Cerebellar cortex (tissue), 1 donor: ENCODE results near the gene TPM1.

ENCODE experiments used
- DNase-seq: peaks from one replicate; pipeline ENCODE4 v3.0.0-alpha.2; 2015; ENCODE audit warnings: low spot score

TPM1 gene

DNA sequence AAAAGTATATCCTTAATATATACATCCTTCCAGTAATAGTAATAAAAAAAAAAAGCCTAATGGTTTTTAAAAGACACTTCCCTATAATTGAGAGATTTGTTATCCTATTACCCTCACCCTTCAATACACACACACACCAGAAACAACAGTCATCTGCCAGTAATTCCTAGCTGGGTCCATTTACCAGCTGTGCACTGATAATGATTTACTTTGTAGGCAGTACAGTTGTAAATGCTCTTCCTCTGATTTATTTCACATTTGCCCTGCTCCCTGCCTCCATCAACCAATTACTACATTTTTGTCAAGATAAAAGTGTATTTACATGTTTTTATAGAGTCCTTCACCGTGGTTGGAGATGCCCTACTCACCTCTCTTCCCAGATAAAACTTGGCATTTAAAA lies 12.4 kb downstream of the TPM1 start:
- DNase-seq, result no peak

DNA sequence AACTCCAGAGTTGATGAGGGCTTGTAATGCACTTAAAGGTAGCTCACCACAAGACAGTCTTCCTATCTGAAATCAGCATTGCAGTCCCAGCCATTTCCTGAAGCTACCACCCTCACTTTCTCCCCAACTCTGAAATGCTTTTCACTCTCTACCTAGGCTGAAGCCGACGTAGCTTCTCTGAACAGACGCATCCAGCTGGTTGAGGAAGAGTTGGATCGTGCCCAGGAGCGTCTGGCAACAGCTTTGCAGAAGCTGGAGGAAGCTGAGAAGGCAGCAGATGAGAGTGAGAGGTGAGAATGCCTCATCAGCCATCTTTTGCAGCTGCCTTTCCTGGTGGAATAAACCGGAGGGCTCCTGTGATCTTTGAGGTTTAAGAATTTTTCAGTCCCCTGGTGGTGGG lies 14.3 kb downstream of the TPM1 start:
- DNase-seq, result no peak

DNA sequence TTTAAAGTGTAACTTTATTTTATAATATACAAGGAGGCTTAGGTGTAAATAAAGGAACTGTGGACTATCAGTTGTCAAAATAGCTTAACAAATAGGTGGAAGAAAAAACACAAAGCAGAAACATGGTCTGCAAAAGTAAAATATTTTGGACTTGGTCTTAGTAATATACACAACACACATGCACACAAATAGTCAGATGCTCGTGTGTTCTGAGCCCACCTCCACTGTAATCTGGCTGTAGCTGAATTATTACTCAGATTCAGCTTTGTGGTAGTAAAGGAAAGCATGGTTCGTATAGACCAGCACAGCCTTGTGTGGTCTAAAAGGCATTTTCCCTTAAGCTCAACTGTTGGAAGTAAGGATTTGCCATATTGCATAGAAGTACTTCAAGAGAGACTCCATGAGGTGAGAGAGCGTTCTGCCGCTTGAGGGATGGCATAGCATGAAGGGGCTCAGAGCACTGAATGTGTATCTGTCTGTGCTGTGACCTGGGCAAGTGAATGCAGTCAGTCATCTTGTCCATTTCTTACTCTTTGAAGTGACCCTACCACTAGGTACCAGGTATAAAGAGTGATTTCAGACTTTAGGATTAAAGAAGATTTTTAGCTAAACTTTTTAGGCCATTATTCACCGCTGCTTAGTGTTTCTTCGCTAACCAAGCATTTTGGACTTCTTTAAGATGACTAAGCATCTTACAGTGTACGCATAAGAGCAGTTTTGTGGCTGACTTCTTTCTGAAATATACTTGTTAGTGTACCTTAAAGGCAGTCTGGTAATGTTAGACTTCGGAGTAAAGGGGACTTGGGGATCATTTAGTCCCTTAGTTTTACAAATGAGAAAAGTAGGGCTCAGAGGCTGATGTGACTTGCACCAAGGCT lies 15.2 kb downstream of the TPM1 start:
- DNase-seq, result no peak

DNA sequence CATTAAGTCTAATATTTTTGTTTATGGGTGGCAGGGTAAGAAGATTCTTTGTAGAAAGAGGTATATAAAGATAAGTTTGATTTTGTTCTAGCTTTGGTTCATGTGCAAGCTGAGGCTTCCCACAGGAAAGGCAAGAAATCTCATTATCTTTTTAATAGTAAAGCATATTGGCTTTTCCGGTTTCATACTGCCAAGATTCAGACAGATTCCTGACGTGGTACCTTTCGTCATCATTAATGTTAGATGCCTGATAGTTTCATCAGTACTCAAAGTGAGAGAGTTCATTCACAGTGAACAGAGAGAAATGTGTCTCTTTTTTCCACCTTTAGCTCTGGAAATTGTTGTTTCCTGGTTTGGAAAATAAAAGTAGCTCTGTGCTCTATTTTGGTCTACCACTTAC lies 16.5 kb downstream of the TPM1 start:
- no peak for DNase-seq

DNA sequence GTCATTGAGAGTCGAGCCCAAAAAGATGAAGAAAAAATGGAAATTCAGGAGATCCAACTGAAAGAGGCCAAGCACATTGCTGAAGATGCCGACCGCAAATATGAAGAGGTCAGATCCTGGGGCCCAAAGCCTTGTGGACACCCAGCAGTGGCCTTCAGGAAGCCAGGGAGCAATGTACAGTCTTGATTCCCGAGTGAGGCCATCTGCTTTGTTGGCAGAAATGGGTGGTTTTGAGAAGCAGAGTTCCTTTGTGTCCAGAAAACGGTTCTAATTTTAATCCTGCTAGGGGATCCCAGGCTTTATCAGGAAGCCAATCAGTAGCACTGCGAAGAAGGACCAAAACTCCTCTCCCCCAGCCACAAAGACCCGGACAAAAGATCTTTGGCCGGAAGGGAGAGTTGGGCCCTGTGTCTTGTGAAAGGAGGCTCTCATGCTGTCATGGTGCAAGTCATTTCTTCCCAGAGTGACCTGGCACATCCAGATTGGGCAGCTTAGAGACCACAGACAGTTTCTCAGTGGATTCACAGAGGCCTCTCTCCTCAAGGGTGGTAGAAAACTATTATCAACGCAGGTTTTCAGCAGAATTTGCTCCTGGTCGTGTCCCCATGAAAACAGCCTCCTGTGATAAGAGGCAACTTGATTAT lies 17.1 kb downstream of the TPM1 start:
- DNase-seq, result peak; percentile 89

DNA sequence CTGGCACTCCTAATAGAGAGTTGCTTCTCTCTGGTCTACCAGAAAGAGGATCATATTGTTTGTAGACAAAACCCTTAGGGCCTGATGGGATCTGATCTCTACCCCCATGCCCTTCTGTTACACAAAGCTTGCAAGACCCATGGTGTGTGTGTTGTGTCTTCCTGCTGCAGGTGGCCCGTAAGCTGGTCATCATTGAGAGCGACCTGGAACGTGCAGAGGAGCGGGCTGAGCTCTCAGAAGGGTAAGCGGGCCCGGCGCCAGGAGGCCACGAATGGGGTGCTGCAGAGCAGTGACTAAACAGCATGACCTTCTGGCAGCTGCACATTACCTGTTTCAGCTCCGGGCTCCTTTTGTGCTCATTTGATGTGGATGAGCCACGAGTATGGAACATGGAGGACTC lies 18.2 kb downstream of the TPM1 start:
- no peak for DNase-seq

DNA sequence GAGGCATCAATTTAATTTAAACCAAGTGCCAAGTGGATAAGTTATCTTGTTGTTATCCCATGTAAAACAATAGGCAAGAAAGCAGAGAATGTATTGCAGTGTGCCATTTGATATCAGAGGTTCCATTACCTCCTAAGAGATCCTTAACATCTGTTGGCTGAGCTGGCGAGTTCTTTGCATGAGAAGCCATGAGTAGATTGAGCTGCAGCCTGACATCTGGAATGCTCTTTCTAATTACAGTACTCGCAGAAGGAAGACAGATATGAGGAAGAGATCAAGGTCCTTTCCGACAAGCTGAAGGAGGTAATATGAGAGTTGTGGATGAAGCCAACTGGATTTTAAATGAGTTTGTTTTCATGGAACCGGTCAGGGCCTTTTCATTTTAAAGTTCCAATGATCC lies 19.4 kb downstream of the TPM1 start:
- no peak for DNase-seq

DNA sequence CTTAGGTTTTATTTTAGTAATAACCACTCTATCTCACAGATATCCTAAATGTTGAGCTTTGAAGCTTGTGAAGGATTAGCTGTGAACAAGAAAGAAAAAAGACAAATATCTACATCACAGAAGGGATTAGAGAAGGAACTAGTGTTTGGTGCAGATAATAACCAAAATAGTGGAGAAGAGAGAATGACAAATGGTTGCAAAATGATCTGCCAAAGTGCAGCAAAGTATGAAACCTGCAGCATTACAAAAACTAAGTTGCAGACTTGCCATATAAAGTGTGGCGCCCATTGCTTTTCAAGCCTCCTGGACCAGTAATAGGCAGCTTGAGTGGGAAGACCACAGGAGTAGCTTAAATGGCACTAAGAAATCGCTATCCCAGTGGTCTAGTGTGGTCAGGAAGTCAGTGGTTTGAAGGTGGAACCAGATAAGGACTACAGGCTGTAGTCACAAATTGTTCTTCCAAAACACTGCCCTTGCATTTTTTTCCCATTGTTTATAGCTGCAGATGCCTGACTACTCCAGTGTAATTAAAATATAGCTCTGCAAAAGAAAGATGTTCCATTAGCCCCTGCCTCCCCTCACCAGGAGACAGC lies 20.7 kb downstream of the TPM1 start:
- no peak for DNase-seq

DNA sequence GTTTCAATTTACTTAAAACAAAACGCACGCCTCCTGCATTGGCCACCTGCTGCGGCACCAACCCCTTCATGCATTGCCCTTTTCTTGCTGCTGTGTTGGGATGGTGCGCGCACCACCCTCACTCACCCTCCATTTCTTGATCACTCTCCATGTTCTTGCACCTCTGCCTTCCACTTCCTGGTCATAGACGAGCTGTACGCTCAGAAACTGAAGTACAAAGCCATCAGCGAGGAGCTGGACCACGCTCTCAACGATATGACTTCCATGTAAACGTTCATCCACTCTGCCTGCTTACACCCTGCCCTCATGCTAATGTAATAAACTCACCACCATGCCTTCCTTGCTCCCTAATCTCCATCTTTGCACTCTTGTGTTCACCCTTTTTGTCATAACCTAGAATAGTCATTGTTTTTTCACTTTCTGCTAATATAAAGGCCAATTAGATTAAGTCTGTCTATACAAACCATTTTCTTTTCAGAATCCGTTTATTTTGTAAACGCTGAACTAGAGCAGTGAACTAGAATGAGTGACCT lies 21.4 kb downstream of the TPM1 start:
- no peak for DNase-seq

DNA sequence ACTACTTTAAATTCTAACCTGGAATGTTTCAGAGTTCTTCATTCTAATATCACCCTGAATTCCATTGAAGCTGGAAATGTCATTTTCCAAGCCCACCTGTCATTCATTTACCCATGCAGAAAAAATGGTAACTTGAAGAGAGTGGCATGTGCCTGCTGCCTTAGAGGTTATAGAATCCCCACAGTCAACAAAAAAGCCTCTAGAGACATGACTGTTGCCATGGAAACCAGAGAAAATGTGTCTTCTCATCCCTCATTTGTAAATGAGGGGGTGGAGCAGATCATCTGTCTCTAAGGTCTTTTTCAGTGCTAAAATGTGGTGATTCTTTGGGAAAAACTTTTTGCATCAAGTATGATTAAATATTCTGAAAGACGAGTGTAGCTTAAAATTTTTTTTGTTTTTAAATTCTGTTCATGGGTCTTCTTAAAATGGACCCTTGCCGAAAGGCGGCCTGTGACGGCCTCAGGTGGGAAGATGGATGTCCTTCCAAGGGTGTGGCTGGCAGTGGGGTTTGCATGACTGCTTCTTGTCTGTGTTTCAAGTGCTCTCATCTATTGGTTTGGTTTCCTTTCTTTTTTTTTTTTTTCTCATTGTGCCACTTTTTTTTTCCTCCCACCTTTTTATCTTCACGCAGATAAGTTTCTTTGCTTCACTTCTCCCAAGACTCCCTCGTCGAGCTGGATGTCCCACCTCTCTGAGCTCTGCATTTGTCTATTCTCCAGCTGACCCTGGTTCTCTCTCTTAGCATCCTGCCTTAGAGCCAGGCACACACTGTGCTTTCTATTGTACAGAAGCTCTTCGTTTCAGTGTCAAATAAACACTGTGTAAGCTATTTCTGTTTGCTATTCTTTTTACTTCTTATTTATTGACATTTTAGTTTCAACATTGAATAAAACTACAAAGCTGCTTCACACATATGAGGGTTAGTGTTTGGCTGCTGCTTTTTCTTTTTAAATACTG lies 23.0 kb downstream of the TPM1 start:
- DNase-seq, result no peak

DNA sequence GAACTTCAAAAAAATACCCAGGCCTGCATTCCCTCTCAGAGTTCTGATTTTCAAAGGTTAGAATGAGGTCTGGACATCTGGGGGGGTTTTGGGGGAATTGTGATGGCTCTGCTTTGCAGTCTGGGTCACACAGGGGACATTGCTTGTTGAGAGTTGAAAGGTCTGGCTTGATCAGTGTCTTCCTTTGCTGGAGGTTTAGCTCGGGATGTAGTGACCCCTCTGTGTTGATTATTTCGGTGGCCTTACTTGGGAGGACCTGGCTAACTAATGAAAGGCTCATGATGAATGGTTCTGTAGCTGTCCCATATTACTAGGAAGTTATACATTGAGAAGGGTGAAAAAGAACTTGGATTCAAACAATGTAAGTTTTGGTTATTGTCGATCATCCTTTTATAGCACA lies 23.7 kb downstream of the TPM1 start:
- no peak for DNase-seq

DNA sequence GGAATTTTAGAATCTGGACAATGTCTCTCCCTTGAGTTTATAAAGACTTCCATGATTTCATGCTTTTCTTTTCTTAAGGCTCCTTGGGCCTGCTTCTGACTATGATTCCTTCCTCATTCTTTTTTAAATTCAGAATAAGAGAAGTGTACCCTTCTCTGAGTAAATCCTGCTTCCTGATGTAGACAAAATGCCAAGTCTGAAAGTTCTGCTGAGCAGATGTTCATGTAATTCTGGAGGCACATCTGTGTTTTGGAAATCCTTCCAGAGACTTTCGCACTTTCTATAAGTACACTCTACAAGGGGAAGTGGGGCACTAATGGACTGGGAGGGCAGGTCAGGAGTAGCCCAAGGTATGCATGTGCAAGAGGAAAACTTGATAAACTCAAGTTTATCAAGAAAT lies 24.8 kb downstream of the TPM1 start:
- no peak for DNase-seq

DNA sequence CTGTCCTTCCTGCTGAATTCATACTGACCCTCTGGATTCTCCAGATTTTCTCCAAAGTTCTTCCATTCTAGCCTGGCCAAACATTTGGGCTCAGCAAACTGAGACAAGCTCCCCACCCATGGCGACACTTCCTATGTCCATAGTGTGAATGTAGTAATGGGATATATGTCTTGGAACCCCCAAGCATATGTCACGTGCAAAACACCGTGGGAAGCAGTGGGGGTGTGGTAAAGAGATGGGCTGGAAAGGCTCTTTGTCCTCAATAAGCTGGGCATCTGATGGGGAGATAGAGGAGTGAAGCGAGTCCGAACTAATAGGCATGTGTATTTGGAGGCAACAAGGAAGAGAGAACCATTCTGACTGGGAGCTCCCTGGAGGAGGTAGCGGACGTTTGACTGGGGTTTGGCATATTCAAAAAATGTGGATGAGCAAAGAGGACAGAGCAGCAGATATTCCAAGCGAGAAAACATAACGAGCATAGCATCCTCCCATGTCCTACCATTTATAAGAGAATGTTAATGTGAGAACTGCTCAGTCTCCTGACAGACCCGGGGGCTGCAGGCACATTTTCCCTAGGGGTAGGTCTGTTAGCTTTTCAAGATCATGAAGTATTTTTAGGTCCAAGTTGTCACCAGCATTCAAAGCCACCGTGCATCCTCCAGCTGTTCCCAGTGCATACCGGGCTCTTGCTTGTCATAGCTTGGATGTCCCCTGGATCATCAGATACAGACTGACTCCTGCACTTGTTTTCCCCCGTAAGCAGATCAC lies 25.6 kb downstream of the TPM1 start:
- no peak for DNase-seq

DNA sequence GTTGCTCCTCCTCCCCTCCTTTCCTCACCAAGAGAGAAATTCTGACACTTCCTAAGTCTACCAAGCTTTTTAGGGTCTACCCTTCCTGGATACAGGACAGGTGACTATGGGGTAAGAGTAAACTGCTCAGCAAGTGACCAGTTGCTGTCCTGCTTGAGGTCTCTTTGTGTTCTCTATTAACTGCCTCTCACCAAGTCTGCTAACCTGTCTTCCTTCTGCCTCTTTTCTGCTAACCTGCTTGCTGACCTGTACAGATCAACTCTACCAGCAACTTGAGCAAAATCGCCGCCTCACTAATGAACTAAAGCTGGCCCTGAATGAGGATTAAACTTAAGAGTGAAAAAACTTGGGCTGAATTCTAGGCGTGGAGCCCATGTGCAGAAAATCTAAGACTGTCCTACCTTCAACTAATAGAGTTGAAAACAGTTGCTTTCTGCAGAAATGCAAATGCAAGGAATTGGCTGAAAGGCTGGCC lies 27.1 kb downstream of the TPM1 start:
- DNase-seq, result no peak

DNA sequence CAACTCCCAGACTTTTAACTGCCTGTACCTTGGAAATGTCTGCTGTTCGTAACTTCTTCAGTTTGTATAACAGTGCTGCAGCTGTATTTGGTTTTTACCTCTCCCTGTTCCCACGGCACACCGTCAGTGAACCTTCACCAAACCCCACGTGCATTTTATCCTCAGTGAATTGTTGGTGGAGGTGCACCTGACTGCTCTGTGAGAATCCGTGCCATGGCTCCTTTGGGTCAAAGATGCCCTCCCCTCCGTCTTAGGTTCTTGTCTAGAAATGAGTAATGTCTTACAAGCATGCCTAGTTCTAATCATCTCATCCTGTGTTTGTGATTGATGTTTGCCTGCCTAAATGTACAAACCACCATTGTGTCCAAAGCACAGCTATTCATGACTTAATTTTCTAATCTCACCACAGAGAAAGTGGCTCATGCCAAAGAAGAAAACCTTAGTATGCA lies 28.2 kb downstream of the TPM1 start:
- no peak for DNase-seq

DNA sequence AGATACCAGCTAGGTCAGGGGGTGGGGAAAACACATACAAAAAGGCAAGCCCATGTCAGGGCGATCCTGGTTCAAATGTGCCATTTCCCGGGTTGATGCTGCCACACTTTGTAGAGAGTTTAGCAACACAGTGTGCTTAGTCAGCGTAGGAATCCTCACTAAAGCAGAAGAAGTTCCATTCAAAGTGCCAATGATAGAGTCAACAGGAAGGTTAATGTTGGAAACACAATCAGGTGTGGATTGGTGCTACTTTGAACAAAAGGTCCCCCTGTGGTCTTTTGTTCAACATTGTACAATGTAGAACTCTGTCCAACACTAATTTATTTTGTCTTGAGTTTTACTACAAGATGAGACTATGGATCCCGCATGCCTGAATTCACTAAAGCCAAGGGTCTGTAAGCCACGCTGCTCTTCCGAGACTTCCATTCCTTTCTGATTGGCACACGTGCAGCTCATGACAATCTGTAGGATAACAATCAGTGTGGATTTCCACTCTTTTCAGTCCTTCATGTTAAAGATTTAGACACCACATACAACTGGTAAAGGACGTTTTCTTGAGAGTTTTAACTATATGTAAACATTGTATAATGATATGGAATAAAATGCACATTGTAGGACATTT lies 28.9 kb downstream of the TPM1 start:
- DNase-seq, result no peak

DNA sequence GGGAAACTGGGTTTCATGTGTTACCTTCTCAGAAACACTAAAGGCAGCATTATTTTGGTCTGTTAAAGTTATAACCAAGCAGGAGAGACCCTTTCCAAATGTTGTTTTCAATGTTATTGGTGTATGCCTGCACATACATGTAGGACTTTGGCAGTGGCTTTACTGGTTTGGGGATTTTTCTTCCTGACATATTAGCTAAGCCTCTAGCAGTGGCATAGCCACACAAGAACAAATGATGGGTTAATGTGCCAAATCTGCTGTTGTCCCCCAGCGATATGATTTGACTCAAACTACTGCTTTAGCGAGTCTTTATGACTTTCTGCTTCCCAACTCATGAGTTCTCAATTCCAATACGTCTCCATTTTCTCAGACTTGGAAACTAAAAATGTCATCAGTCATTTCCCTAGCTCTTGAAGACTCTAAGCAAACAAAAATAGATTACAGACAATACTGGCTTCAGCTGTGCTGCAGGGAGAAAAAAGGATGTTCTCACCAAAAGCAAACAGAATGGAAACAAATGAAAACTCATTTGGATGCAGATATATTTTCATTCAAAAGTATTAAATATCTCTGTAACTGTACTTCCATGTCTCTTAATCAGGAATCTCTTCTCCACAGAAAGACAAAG lies 29.6 kb downstream of the TPM1 start:
- DNase-seq, result no peak

DNA sequence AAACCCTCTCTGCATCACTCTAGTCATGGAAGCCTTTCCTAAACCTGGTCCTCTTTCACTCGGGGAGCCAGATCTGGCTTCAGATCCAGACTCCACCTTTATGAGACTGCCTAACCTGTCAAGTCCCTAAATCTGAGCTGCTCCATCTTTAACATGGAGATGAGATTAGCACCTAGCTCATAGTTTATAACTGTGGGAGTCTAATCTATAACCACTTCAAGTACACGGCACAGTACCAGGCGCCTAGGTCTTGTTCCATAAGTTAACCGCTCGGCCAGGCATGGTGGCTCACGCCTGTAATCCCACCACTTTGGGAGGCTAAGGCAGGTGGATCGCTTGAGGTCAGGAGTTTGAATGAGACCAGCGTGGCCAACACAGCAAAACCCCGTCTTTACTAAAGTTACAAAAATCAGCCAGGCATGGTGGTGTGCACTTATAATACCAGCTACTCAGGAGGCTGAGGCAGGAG lies 30.3 kb downstream of the TPM1 start:
- no peak for DNase-seq

DNA sequence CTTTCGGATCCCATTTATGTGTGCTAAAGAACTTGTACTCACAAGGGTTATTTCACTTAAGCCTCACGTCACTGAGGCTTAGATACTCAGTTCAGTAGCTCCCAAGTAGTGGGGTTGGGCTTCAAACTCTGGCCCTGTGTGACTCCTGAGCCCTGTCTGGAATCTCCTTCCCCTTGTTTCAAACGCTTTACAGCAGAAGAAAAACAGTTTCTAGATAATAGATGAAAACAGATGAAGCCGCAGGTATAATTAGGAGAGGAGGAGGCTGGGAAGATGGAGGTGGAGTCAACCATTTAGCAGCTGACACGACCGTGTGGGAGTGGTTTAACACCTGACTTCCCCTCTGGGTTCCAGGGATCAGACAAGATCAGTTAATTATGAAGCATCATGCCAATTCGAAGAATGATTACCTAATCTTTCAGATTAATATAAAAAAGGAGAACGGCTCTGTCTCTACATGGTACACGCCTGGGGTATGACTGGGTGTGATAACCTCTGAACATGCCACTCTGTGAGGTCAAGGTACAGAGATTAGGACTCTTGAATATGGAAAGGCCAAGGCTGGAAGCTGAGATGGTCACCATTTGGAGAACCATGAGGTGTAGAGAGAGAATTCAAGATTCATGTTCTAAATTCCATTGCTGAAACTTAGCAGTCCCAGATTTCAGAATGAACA lies 31.1 kb downstream of the TPM1 start:
- no peak for DNase-seq
